B cell (primary cell): ENCODE measurements around the gene HABP2. TPM values are rescaled to one million over a fixed set of nuclear protein-coding genes. Genes with fewer than 3 reads are reported as not detected.

Source experiments
- ATAC-seq: fragments of 200-7000 bp; cut with Tn5 transposase; one replicate; pipeline ENCODE4 v1.10.0; 2021; ENCODE audit warnings: low read depth, mild to moderate bottlenecking, moderate number of reproducible peaks, moderate library complexity
- CTCF ChIA-PET: fragments of 350-600 bp; sonication (Branson Sonifier 250); formaldehyde crosslinking; loops from one replicate; lab custom pipeline; 2021; ENCODE audit warnings: antibody characterized with exemption, inconsistent platforms; lab: Charles Lee
- POLR2A ChIA-PET: fragments of 350-600 bp; sonication (Branson Sonifier 250); formaldehyde crosslinking; loops from one replicate; lab custom pipeline; 2021; ENCODE audit warnings: antibody characterized with exemption; lab: Charles Lee
- DNase-seq: peaks from one replicate; pipeline ENCODE4 v3.0.0; 2013
- H2AFZ ChIP-seq: 2 replicates; pipeline ENCODE4 v1.6.1; 2012; ENCODE audit warnings: mild to moderate bottlenecking, low read depth, low read length; ENCODE audit not compliant: insufficient read depth, poor library complexity, severe bottlenecking
- H3K27ac ChIP-seq, 2 donors: 1 replicate in 1 of 2; 2 replicates in 1 of 2; pipeline ENCODE4 v1.5.1; 2012 to 2013; ENCODE audit warnings: low read length in 2 of 2, mild to moderate bottlenecking in 2 of 2, moderate library complexity in 1 of 2
- H3K27me3 ChIP-seq, 4 experiments: fragments of 200-600 bp in 1 of 4; sonication (generic) in 1 of 4; replicated peaks in 1 of 4; 1 replicate in 2 of 4; 2 replicates in 2 of 4; pipeline versions ENCODE4 v1.6.1 to v1.7.0; 2013 to 2016; ENCODE audit warnings: low read length in 3 of 4, mild to moderate bottlenecking in 2 of 4, mixed read lengths in 1 of 4, moderate library complexity in 1 of 4; ENCODE audit not compliant: insufficient read depth in 4 of 4, control insufficient read depth in 3 of 4; ENCODE audit errors: control extremely low read depth in 1 of 4
- H3K36me3 ChIP-seq, 2 experiments: replicated peaks in 1 of 2; 1 replicate in 1 of 2; 2 replicates in 1 of 2; pipeline versions ENCODE4 v1.6.1 to v1.7.1; 2013; ENCODE audit warnings: low read length in 1 of 2; ENCODE audit not compliant: insufficient read depth in 2 of 2, control insufficient read depth in 1 of 2; ENCODE audit errors: control extremely low read depth in 1 of 2, extremely low read depth in 1 of 2
- H3K4me1 ChIP-seq, 2 donors: fragments of 200-600 bp in 1 of 2; sonication (generic) in 1 of 2; 1 replicate in 1 of 2; 2 replicates in 1 of 2; pipeline versions ENCODE4 v1.5.1 to v1.6.1; 2013 to 2017; ENCODE audit warnings: low read length in 2 of 2; ENCODE audit not compliant: control insufficient read depth in 2 of 2, insufficient read depth in 2 of 2
- H3K4me2 ChIP-seq: replicated peaks from 2 replicates; pipeline ENCODE3; 2012; ENCODE audit warnings: mild to moderate bottlenecking, low read depth, low read length; ENCODE audit not compliant: poor library complexity, severe bottlenecking
- H3K4me3 ChIP-seq, 5 experiments: fragments of 200-600 bp in 1 of 5; sonication (generic) in 1 of 5; 1 replicate in 3 of 5; 2 replicates in 2 of 5; pipeline versions ENCODE4 v1.5.1 to v1.7.0; 2011 to 2016; ENCODE audit warnings: low read length in 4 of 5, mild to moderate bottlenecking in 4 of 5, low read depth in 2 of 5, control low read depth in 1 of 5, moderate library complexity in 1 of 5; ENCODE audit not compliant: insufficient read depth in 1 of 5; ENCODE audit errors: control extremely low read depth in 1 of 5, extremely low read depth in 1 of 5
- H3K79me2 ChIP-seq: fragments of 200-600 bp; sonication (generic); one replicate; pipeline ENCODE4 v1.6.0; 2016; ENCODE audit warnings: low read length; ENCODE audit not compliant: control insufficient read depth, insufficient read depth
- H3K9ac ChIP-seq: fragments of 200-600 bp; sonication (generic); 2 replicates; pipeline ENCODE4 v1.6.1; 2017; ENCODE audit warnings: mild to moderate bottlenecking, low read length, moderate library complexity
- H3K9me3 ChIP-seq, 3 donors: one replicate each; pipeline versions ENCODE4 v1.6.1 to v1.7.1; 2013; ENCODE audit warnings: low read length in 2 of 3; ENCODE audit not compliant: control insufficient read depth in 2 of 3, insufficient read depth in 1 of 3; ENCODE audit errors: control extremely low read depth in 1 of 3
- H4K20me1 ChIP-seq: 2 replicates; pipeline ENCODE4 v1.6.0; 2012; ENCODE audit warnings: mild to moderate bottlenecking, low read length; ENCODE audit not compliant: insufficient read depth, control insufficient read depth, poor library complexity, severe bottlenecking
- H3K27ac Mint-ChIP-seq: one replicate; pipeline ENCODE4 v1.8.0; 2021; ENCODE audit warnings: mixed read lengths
- H3K27me3 Mint-ChIP-seq: one replicate; pipeline ENCODE4 v1.8.0; 2021; ENCODE audit warnings: mixed read lengths
- H3K4me1 Mint-ChIP-seq: one replicate; pipeline ENCODE4 v1.8.0; 2021; ENCODE audit warnings: mixed read lengths
- H3K4me3 Mint-ChIP-seq: one replicate; pipeline ENCODE4 v1.8.0; 2021; ENCODE audit warnings: mixed read lengths
- H3K9me3 Mint-ChIP-seq: one replicate; pipeline ENCODE4 v1.8.0; 2022; ENCODE audit warnings: mixed read lengths; ENCODE audit not compliant: insufficient read depth
- EZH2 ChIP-seq: IDR thresholded peaks from 2 replicates; pipeline ENCODE4 v1.6.1; 2012; ENCODE audit warnings: borderline replicate concordance, low read depth, mild to moderate bottlenecking, moderate library complexity, low read length; ENCODE audit not compliant: insufficient read depth, poor library complexity, severe bottlenecking
- WGBS: methylation state at CpG from one replicate; pipeline ENCODE4 v1.1.5; 2013; ENCODE audit warnings: missing lambda C conversion rate; ENCODE audit not compliant: insufficient coverage; 5-methylcytosine and 5-hydroxymethylcytosine counted together
- intact Hi-C: fragments of 100-400 bp; cut with micrococcal nuclease; formaldehyde crosslinking; loops from one replicate; pipeline ENCODE4 v1.10.0; 2022
- polyA plus RNA-seq: library from polyadenylated mRNA; depleted of rRNA; stranded (reverse); fragments of >200 nt; gene quantifications from 2 replicates; pipeline ENCODE4 v1.2.3, GENCODE V29; 2012
- total RNA-seq, 2 donors: library from RNA; stranded (reverse); fragments of 120-200 nt in 1 of 2; gene quantifications; 1 replicate in 1 of 2; 2 replicates in 1 of 2; pipeline versions ENCODE4 v1.2.3 to v1.2.4, GENCODE V29; 2013 to 2022
- TF ChIP-seq, protein P1 (sequence below): fragments of 200-600 bp; IDR thresholded peaks from one replicate; pipeline ENCODE4 v1.8.0; 2022; ENCODE audit warnings: antibody characterized with exemption, mild to moderate bottlenecking

The HABP2 gene
- total and polyA plus RNA-seq, 2 donors (not counting 1 experiment from before 2014, with no cell fraction given) = not detected

GRCh38 chr10:113538151-113538550 lies 14.7 kb upstream of the HABP2 start:
- intact Hi-C loops = no loop called here
- TF ChIP-seq, protein P1, sequence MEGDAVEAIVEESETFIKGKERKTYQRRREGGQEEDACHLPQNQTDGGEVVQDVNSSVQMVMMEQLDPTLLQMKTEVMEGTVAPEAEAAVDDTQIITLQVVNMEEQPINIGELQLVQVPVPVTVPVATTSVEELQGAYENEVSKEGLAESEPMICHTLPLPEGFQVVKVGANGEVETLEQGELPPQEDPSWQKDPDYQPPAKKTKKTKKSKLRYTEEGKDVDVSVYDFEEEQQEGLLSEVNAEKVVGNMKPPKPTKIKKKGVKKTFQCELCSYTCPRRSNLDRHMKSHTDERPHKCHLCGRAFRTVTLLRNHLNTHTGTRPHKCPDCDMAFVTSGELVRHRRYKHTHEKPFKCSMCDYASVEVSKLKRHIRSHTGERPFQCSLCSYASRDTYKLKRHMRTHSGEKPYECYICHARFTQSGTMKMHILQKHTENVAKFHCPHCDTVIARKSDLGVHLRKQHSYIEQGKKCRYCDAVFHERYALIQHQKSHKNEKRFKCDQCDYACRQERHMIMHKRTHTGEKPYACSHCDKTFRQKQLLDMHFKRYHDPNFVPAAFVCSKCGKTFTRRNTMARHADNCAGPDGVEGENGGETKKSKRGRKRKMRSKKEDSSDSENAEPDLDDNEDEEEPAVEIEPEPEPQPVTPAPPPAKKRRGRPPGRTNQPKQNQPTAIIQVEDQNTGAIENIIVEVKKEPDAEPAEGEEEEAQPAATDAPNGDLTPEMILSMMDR = no peak
- TF ChIP-seq EZH2 = no peak
- no CpG with 5 or more reads among the region's 1 CpG for WGBS
- Mint-ChIP-seq H3K27me3 (peaks cover 9% of the 10 kb centered on the region), H3K9me3 (no peaks in the 10 kb centered on the region), H3K4me3 (no peak overlapping the region), H3K27ac (no peak overlapping the region), H3K4me1 (no peaks in the 10 kb centered on the region)
- peaks cover 0 to 2% (median 0%) of the 10 kb centered on the region in 4 experiments for H3K27me3 ChIP-seq
- no peak for ATAC-seq
- H3K4me3 ChIP-seq = no peak overlapping the region
- no peaks in the 10 kb centered on the region for H3K36me3 ChIP-seq
- H2AFZ ChIP-seq = no peak overlapping the region
- no peak for DNase-seq
- H3K4me1 ChIP-seq = no peaks in the 10 kb centered on the region
- no peaks in the 10 kb centered on the region for H4K20me1 ChIP-seq
- POLR2A ChIA-PET = no interaction called here
- H3K9ac ChIP-seq = no peak overlapping the region
- no peaks in the 10 kb centered on the region for H3K9me3 ChIP-seq
- CTCF ChIA-PET = no interaction called here
- H3K27ac ChIP-seq = no peak overlapping the region
- H3K4me2 ChIP-seq = no peak overlapping the region
- no peaks in the 10 kb centered on the region for H3K79me2 ChIP-seq

DNA sequence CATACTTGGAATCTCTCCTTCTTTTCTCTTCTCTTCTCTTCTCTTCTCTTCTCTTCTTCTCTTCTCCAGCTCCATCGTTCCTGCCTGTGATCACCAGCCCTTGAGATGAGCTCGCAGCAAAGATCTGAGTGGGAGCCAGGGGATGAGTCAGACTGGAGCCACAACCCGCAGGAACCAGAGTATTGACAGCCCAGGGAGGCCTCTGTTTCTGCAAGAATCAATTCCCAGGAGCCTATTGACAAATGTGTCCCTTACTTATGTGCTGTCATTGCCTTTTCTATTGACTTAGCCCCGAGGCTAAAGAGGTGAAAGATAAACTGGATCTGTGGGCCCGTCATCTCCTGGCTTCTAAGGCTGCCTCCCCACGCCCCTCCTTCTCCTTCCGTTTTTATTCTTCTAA lies 13.1 kb upstream of the HABP2 start:
- no peak overlapping the region for H3K4me3 ChIP-seq
- no peaks in the 10 kb centered on the region for H3K79me2 ChIP-seq
- no peaks in the 10 kb centered on the region for H3K9me3 Mint-ChIP-seq
- H3K4me2 ChIP-seq = no peak overlapping the region
- ATAC-seq (no peak), DNase-seq (no peak)
- intact Hi-C loops = no loop called here
- no peaks in the 10 kb centered on the region for H3K4me1 ChIP-seq
- TF ChIP-seq, protein P1 = no peak
- TF ChIP-seq EZH2 = no peak
- H3K27me3 Mint-ChIP-seq = peaks cover 12% of the 10 kb centered on the region
- no peak overlapping the region for H3K4me3 Mint-ChIP-seq
- ChIA-PET POLR2A (no interaction called here), CTCF (no interaction called here)
- H3K36me3 ChIP-seq = no peaks in the 10 kb centered on the region
- peaks cover 0 to 2% (median 0%) of the 10 kb centered on the region in 4 experiments for H3K27me3 ChIP-seq
- H4K20me1 ChIP-seq = no peaks in the 10 kb centered on the region
- 91% methylated on average over 7 of the region's 7 CpGs for WGBS
- no peak overlapping the region for H2AFZ ChIP-seq
- H3K27ac Mint-ChIP-seq = no peak overlapping the region
- H3K27ac ChIP-seq = no peak overlapping the region
- H3K9me3 ChIP-seq = no peaks in the 10 kb centered on the region
- no peak overlapping the region for H3K9ac ChIP-seq
- no peaks in the 10 kb centered on the region for H3K4me1 Mint-ChIP-seq
